ENCODE measurements around the gene MRPS18A.

Gene MRPS18A

GRCh38 chr6:43699564-43700186 is 12.1 kb upstream of the MRPS18A start:
- DNase-seq (ENCODE audit: low read depth) = peak; percentile 72
- TF ChIP-seq CTCF (IDR thresholded peaks at IDR 0.05; ENCODE audit: control insufficient read depth, extremely low read depth, insufficient read depth) = no peak
- H3K4me3 ChIP-seq (ENCODE audit: low read depth, low read length) = no peak overlapping the region

GRCh38 chr6:43698584-43699349 is 11.2 kb upstream of the MRPS18A start:
- peak; percentile 52 for DNase-seq (ENCODE audit: low read depth)
- no peak overlapping the region for H3K4me3 ChIP-seq (ENCODE audit: low read depth, low read length)
- TF ChIP-seq CTCF (IDR thresholded peaks at IDR 0.05; ENCODE audit: control insufficient read depth, extremely low read depth, insufficient read depth) = no peak

GRCh38 chr6:43697421-43697820 is 9.8 kb upstream of the MRPS18A start:
- TF ChIP-seq CTCF (IDR thresholded peaks at IDR 0.05; ENCODE audit: control insufficient read depth, extremely low read depth, insufficient read depth) = no peak
- no peak for DNase-seq (ENCODE audit: low read depth)

GRCh38 chr6:43695967-43696291 is 8.3 kb upstream of the MRPS18A start:
- no peak for TF ChIP-seq CTCF (IDR thresholded peaks at IDR 0.05; ENCODE audit: control insufficient read depth, extremely low read depth, insufficient read depth)
- no peak overlapping the region for H3K4me3 ChIP-seq (ENCODE audit: low read depth, low read length)
- no peak for DNase-seq (ENCODE audit: low read depth)

More at GRCh38 chr6:43697421-43697820, 9.8 kb upstream of the MRPS18A start:
- no peak overlapping the region for H3K4me3 ChIP-seq (ENCODE audit: low read depth, low read length)

GRCh38 chr6:43695215-43695966 is 7.8 kb upstream of the MRPS18A start:
- no peak for DNase-seq (ENCODE audit: low read depth)
- no peak overlapping the region for H3K4me3 ChIP-seq (ENCODE audit: low read depth, low read length)
- no peak for TF ChIP-seq CTCF (IDR thresholded peaks at IDR 0.05; ENCODE audit: control insufficient read depth, extremely low read depth, insufficient read depth)

- no peak overlapping the region for H3K4me3 ChIP-seq (ENCODE audit: low read depth, low read length)
- no peak for TF ChIP-seq CTCF (IDR thresholded peaks at IDR 0.05; ENCODE audit: control insufficient read depth, extremely low read depth, insufficient read depth)
- no peak for DNase-seq (ENCODE audit: low read depth)
These were observed 1.8 kb upstream of the MRPS18A start for GRCh38 chr6:43689421-43689820.
